Measurements from ENCODE around the gene FZD1.

GRCh38 chr7:91285696-91286355 is 21.6 kb downstream of the FZD1 start:
- TF ChIP-seq CTCF (conservative IDR thresholded peaks at IDR 0.05; ENCODE audit: low read depth in 2 of 2): no peak
- no peak for TF ChIP-seq POLR2AphosphoS5 (IDR thresholded peaks at IDR 0.05; ENCODE audit: low read depth)
- no peak for TF ChIP-seq REST (IDR thresholded peaks at IDR 0.05; ENCODE audit: unreplicated experiment)
- TF ChIP-seq ZNF331 (CRISPR knock-in tag; IDR thresholded peaks at IDR 0.05; ENCODE audit: low read depth): no peak
